GM12891 (cell line): ENCODE results near the gene EXOC4.

Source experiments
- POLR2A ChIP-seq: IDR thresholded peaks from 2 replicates; pipeline ENCODE4 v1.6.1; 2011; ENCODE audit warnings: low read depth, low read length, control low read depth
- SPI1 ChIP-seq: IDR thresholded peaks from 2 replicates; pipeline ENCODE4 v1.6.1; 2011; ENCODE audit warnings: low read depth, low read length, control low read depth

- TF ChIP-seq SPI1, result no peak
- no peak for TF ChIP-seq POLR2A
These were observed 370.8 kb downstream of the EXOC4 start for GRCh38 chr7:133623721-133624120.
